NCI-H1694 (cell line): Measurements from ENCODE around the gene FGGY.
"Not testable (repeated sequence)": the region's sequence is repeated elsewhere in the genome, so short reads cannot be mapped to it uniquely, and the experiment has no call there.

Experiments
- DNase-seq: peaks from one replicate; lab custom pipeline; 2025; lab: John Stamatoyannopoulos, UW

The FGGY gene

DNA sequence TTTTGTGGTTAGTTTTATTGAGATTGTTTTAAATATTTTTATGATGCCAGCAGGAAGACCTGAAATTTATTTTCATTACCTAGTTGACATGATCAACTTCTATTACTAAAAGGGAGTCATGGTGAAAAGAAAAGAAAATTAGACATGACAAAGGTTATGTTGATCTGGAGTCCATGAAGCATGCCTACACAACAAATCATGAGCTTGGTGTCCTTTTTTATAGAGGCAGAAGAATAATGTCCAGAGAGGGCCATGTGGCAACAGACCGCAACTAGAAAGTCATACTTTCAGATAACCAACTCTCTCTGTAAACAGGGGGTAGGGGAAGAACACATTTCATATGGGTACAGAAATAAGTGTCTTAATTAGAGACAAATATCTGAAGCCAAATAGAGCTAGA lies 342.4 kb downstream of the FGGY start:
- DNase-seq: no peak

DNA sequence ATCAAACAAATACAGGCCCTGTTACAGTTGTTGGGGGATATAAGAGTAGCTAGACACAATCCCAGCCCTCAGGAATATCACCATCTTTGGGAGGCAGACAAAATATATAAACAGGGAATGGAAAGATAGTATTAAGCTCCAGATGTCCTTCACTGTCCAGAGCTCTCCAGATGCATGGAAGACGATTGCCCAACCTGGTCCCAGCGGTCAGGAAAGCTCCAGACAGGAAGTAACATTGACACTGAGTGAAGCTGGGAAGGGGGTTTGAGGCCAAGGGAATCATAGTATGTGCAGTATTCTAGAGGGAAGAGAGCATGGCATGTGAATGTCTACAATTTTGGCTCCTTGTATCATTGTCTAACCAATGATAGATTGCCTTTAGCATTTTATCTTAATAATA lies 344.0 kb downstream of the FGGY start:
- DNase-seq: no peak

DNA sequence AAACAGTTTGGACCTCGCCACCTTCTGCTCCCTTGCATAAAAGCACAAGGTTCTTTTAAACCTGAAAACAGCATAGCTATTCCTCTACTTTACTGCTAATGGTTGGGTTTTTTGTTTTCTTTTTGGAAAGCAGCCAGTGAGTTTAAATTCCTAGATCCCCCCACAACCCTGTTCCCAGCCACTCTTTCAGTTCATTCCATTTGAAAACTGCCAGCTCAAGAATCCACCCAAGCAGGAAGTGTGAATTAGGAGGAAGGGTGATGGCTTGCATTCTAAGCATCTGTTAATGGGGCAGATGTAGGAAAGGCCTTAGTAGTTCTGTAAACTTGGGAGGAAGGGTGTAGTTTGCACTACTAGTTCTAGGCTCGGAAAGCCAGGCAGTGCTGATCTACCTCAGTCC lies 344.9 kb downstream of the FGGY start:
- DNase-seq: no peak

DNA sequence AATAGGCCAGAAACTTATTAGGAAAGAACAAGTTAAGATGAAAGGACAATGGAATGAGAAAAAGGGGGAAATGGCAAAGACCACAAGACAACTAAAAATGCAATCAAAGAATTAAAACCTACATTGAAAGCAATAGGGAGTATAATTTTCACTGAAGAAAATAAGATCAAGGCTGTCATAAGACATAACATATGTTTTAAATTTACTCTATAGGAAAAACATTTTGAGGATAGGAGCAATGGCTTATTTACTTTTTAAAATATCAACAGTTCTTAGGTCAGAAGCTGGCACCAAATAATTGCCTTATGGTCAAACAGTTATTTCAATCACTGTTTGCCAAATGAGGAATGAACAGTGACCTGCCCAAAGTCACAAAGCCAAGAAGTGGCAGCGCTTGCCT lies 346.6 kb downstream of the FGGY start:
- DNase-seq: no peak

DNA sequence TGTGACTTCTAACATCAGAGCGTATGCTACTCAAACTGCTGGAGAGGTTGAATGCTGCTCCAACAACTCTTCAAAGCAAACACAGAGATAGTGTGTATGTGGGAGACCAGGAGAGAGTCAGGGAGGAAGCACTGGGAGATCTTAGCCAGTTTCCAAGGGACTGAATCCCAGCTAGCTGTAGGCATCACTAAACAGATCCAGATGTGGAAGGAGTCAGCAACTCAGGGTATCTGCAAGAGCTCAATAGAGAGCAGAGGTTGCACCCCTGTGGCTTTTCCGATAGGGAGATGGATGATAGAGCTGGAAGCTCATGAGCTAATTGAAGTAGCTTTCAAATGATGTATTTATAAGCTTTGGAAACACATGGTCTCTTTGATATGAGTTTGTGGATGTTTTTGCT lies 349.0 kb downstream of the FGGY start:
- no peak for DNase-seq

DNA sequence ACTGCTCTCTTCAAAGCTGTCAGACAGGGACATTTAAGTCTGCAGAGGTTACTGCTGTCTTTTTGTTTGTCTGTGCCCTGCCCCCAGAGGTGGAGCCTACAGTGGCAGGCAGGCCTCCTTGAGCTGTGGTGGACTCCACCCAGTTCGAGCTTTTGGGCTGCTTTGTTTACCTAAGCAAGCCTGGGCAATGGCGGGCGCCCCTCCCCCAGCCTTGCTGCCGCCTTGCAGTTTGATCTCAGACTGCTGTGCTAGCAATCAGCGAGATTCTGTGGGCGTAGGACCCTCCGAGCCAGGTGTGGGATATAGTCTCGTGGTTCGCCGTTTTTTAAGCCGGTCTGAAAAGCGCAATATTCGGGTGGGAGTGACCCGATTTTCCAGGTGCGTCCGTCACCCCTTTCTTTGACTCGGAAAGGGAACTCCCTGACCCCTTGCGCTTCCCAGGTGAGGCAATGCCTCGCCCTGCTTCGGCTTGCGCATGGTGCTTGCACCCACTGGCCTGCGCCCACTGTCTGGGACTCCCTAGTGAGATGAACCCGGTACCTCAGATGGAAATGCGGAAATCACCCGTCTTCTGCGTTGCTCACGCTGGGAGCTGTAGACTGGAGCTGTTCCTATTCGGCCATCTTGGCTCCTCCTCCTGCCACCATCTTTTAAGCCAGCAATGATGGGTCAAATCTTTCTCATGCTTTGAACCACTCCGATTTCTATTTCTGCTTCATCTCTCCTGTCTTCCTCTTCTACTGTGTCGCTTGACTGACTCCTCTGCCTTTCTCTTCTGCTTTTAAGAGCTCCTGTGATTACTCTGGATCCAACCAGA lies 356.5 kb downstream of the FGGY start:
- not testable (repeated sequence) for DNase-seq

DNA sequence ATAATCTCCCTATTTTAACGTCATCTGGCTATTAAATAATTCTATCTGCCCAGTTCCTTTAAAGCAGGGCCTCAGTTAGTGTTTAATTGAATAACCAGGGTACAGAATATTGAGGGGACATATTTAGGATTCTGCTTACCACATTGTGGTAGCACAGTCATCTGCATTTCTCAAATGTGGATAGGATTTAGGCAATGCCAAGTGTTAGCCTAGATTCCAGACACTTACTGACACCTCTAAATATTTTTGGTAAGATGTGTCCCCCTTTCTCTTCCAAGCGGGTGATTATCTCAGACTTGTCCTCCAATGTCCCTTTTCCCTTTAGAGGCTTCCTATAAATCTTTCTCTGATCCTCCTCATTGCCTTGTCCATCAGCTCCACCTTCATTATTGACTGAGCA lies 357.1 kb downstream of the FGGY start:
- no peak for DNase-seq

DNA sequence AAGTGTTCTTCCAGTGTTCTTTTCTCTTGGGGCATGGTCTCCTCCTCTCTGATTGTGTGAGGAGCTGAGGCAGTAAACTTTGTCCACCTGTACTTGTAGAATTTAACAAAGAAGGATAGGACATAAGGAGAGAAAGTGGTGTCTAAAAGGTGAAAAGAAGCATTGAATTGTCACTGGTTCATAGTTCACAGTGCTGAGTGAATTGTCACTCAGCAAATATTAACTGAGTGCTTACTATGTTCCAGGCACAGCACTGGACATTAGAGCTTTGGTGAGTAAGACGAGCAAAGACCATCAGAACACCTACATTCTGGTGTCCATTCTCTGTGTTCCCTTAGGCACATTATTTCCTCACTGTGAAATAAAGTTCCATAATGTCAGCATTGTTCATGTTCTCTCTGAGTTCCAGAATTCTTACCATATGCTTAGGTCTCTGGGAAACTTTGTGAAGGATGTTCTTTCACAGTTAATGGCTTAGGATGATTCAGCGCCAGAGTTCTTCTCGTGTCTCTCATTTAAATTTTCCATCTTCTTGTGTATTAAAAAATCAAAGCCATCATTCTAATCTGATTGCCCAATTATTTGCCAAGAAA lies 361.1 kb downstream of the FGGY start:
- no peak for DNase-seq

DNA sequence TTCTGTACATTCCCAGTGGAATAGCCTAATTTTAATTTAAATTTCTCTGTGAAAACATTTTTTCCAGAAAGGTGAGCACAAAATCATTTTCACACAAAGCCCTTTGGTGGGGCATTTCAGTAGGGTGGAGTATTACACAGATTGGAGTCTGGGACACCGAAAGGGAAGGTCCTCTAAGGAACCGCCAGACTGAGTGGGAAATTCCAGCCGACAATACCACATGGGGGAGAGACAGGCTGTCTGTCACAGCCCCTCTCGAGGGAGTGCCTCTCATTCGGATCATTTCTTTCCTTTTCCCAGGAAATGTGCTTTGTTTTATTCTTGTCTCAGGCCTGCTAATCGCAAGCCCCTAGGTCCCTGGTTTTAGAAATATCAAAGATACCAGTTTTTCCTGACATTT lies 367.3 kb downstream of the FGGY start:
- no peak for DNase-seq

DNA sequence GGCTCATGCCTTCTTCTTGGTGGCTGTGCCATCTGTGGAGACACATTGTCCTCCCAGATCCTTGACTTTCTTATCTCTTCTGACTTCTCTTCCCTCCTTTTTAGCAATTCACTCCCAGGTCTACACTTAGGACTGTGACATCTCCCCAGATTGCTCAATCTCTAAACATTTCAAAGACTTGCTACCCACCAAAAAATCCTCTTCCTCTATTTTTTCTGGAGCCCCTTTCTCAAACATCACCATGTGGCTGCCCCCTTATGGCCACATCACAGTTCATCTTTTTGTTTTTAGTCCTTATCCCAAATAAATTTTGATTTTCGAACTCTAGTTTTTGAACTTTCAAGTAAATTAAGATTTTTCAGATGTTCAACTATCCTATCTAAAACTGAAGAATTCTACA lies 369.2 kb downstream of the FGGY start:
- no peak for DNase-seq

DNA sequence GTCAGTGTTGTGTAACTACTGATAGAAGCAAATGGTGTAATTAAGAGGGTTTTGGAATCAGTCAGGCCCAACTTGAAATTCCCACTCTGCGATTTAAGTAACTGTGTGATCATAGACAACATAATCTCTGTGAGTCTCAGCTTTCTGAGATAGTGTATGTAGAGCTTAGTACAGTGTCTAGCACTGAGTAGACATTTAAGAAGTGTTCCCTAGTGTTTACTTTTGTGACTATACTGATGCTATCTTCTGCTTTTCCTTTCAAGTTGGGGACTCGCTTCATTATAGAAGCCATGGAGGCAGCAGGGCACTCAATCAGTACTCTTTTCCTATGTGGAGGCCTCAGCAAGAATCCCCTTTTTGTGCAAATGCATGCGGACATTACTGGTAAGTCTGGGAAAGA lies 370.1 kb downstream of the FGGY start:
- DNase-seq: no peak

DNA sequence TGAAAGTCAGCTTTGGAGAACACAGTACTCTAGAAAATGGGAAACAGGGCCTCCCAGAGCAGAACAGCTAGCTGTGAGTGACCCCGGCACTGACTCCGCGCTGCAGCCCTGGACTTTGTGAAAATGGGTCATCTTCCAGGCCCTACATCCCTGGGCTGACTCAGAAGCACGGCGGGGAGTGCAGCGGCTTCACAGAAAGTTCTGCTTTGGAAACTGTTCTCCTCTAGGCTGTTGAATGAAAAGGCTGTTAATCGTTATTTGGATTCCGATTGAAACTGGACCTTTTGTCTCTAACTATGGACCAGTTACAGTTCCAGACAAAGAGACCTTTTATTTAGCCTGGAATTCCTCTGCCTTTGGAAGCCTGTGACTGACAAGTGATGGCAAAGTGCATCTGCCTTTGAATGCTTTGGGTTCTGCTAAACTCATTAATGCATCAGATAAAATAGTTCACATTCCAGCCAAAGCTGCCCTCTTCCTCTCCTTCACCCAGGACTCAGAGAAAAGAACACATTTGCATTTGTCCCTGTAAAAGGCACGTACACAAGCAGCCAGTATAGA lies 372.9 kb downstream of the FGGY start:
- no peak for DNase-seq

DNA sequence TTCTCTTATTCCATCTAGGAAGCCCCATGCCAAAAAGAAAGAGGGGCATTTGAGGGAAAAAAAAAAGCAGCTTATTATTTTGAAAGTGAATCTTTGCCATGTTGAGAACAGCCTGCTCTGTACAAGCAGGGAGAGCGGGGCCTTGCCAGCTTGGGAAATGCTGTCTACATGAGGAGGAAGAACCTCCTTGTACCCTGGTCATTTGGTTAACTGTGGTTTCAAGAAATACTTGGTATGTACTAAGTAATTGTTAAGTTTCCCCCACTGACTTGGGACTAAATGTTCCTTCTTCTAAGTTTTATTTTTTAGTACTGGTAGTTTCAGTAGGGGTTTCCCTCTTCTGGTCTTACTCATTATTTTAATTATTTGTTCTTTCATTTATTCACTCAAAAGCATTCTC lies 373.8 kb downstream of the FGGY start:
- DNase-seq: no peak

DNA sequence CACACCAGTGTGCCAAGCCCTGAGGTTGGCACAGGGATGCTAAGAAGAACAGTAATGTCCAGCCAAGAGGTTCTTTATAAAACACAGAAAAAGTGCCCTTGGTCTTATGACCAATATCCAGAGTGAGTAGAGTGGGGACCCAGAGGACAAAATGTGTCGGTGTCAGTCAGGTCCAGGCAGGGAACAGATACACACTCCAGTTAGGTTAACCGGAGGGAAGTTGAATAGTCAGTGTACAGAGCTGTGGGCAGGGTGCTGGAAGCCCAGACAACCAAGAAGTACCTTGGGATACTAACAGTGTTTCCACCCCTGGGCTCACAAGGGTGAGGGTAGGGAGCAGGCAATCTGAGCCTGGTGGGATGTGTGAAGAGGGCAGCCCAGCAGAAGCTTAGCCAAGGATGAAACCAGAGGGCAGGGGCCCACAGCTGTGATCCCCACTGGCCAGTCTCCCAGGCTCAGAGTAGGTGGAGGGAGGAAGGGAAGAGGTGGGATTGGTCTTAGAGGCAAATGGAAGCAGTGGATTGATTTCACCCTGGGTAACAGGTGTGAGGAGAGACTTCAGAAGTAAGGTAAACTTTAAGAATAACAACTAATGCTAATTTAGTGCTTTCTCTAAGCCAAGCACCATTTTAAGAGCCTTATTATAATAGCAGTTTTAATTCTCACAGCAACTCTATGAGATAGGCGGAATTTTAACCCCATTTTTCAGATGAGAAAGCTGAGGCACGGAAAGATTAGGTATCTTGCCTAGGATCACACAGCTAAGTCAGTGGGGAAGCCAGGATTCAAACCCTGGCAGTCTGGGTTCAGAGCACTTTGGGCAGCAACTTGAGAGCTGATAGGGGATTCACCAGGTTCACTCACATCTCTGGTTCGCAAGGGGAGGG lies 374.4 kb downstream of the FGGY start:
- no peak for DNase-seq

DNA sequence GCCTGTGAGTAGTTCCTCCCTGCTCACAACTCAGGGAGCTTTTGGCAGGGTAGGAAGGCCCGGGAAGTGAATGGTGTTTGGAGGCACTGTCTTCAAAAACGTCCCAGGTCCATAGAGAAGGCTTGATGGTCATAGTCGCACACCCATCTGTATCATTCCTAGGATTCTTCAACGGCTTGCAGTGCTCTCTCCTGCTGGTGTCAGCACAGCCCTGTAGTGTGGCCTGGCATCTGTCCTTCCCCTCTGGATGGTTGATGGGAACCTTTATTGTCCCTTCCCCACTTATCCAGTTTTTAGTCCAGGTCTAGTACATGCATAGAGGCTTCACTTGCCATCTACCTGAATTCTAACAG lies 375.0 kb downstream of the FGGY start:
- DNase-seq: no peak

DNA sequence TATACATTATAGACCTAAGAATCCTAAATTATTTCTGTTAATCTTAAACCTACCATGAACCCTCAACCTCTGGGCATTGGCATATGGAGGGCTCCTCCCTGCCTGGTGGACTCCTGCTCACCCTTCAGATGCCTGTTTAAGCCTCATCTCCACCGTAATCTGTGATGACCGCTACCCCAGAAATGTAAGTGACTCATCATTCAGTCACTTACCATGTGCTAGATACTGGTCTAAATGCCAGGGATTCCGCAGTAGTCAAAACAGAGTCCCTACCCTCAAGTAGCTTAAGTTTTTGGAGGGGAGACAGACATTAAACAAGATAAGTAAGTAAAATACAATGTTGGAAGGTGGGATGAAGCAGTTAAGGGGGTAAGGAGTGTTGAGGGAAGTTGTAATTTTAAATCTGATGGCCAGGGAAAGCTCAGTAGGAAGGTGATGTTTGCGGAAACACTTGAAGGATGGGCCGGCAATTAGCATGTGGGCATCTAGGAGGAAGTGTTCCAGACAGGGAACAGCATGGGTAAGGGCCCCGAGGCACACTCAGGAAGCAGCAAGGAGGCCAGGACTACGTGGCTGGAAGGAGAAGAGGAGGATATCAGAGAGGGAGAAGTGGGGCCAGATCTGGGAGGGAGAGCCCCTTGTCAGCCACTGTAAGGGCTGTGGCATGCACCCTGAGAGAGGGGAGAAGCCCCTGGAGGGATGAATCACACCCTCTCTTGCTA lies 376.1 kb downstream of the FGGY start:
- no peak for DNase-seq

DNA sequence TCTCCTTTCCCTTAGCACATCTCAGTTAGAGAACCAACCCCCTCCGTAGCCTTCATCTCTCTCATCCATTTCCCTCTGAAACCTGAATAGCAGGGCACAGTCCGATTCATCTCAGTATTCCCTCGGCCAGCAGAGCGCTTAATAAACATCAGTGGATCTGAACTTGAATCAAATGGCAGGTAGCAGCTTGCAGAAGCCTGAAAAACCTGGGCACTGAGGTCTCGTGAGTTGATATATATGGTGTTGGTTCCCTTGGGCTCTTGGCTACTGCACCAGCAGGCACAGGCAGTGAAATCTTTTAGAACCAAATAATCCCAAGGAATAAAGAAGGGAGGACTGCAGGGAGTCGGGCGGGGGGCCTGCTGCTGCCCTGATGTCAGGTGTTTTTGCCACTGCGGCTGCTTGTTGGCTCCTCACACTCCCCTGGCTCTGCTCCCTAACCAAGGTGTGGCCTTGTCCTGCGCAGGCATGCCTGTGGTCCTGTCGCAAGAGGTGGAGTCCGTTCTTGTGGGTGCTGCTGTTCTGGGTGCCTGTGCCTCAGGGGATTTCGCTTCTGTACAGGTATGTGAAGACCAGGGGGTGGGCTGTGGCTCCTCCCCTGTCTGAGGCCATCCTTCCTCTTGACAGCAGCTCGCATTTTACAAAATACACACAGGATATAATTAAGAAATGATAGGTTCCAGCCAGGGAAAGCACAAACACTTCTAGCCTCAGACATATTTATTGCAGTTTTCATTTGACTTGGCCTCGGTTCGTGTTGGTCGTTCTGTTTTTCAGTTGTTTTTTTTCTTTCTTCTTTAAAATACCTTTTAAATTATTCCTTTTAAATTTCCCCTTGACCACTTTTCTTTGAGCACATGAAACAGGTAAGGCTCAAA lies 376.9 kb downstream of the FGGY start:
- no peak for DNase-seq

DNA sequence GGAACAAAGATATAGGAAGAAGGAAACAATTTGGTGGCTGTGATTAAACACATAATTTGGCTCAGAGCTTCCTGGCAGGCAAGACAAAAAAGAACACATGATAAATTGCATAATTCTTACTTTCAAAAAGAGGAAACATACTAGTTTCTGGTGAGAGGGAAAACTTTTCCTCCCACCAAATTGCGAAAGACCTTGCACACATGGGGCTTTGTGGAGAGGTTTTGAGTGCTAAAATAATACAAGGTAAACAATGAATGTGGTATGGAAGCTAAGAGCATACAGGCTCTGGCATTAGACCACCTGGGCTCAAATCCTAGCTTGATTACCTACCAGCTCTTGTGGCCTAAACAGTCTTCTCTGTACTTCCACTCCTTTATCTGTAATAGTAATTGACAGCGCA lies 377.7 kb downstream of the FGGY start:
- no peak for DNase-seq

DNA sequence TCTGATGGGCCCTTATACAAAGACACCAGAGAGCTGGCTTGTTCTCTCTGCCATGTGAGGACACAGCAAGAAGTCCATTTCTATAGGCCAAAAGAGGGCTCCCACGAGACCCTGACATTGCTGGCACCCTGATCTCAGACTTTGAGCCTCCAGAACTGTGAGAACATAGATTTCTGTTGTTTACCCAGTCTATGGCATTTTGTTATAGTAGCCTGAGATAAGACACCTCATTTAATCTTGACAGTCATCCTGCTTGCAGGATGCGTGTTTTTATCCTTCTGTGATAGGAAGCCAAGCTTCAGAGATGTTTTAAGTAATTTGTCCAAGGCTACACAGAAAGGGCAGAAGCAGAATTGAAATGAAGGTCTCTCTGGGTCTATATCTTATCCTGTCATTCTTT lies 379.0 kb downstream of the FGGY start:
- DNase-seq: no peak

DNA sequence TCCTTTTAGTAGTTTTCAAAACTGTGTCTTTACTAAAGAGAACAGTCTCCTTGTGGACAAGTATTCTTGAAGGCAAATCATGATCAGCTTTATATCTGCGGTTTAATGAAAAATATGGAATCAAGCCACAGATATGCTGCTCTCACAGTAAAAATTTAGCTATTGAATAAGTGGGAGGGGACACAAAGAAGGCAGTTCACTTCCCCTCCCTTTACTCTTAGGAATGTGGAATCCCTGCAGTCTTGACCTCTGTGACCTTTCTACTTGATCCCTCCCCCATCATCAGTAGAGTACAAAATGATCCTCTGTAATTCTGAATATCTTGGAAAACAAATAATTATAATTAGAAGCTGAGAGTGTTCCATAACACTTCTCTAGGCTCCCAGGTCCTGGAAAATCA lies 381.1 kb downstream of the FGGY start:
- no peak for DNase-seq
